Neuron (in vitro differentiated cells): ENCODE results near the gene EPHA10.

Experiments
- H2AFZ ChIP-seq: one replicate; pipeline ENCODE4 v1.6.1; 2013; ENCODE audit warnings: low read depth, mild to moderate bottlenecking, inconsistent platforms, low read length, moderate library complexity
- H3K27me3 ChIP-seq: one replicate; pipeline ENCODE4 v1.6.1; 2013; ENCODE audit warnings: low read length; ENCODE audit not compliant: insufficient read depth
- H3K36me3 ChIP-seq: one replicate; pipeline ENCODE4 v1.6.1; 2013; ENCODE audit warnings: low read length; ENCODE audit not compliant: insufficient read depth
- H3K4me1 ChIP-seq: one replicate; pipeline ENCODE4 v1.6.1; 2013; ENCODE audit warnings: low read length; ENCODE audit not compliant: insufficient read depth
- H3K4me3 ChIP-seq: 2 replicates; pipeline ENCODE4 v1.5.1; 2013; ENCODE audit warnings: mild to moderate bottlenecking, low read length, moderate library complexity
- H3K9me3 ChIP-seq: one replicate; pipeline ENCODE4 v1.6.1; 2013; ENCODE audit warnings: low read length

The EPHA10 gene

DNA sequence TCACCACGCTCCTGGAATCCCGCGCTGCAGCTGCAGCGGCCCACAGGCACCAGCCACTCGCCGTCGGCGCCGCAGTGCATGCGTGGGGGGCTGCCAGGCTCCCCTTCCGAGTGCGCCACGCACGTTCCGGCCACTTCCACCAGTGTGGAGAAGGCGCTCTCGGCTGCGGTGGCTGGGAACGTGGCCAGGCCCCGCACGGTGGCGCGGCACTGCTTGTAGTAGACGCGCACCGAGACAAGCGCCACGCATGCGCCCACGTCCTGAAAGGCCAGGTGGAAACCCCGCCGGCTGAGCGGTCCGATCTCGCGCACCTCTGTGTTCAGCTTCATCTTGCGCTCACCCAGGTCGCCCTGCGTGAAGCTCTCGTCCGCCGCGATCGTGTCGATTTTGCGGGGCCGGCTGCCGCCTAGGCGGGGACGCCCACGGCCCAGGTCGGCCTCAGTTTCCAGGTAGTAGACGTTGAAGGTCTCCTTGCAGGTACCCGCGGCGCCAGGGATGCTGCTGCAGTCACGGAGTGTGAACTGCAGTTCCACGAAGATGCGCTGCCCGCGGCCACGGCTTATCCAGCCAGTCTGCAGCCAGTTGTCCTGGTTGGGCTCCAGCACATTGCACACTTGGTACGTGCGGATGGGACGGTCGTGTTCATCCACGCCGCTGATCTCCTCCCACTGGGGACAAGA is 3.4 kb downstream of the EPHA10 start:
- Histone ChIP-seq H3K27me3 (peaks cover 81% of the 10 kb centered on the region), H3K36me3 (no peaks in the 10 kb centered on the region), H2AFZ (no peak overlapping the region), H3K4me3 (no peak overlapping the region), H3K9me3 (no peaks in the 10 kb centered on the region), H3K4me1 (peaks cover 14% of the 10 kb centered on the region)

DNA sequence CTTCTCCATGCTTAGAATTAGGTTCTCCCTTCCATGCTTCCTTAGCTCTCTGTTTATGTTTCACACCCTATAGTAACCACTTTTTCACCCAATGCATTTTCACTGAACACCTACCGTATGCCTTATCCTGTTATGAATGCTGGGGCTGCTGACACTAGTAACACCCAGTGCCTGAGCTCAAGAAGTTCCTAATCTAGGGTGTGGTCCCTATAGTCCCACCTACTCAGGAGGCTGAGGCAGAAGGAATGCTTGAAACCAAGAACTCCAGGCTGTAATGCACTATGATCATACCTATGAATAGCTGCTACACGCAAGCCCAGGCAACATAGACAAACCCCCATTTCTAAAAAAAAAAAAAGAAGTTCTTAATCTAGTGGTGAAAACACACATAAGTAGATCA is 5.5 kb downstream of the EPHA10 start:
- Histone ChIP-seq H2AFZ (no peak overlapping the region), H3K27me3 (peaks cover 80% of the 10 kb centered on the region), H3K36me3 (no peaks in the 10 kb centered on the region), H3K4me3 (no peak overlapping the region), H3K4me1 (no peaks in the 10 kb centered on the region), H3K9me3 (no peaks in the 10 kb centered on the region)

DNA sequence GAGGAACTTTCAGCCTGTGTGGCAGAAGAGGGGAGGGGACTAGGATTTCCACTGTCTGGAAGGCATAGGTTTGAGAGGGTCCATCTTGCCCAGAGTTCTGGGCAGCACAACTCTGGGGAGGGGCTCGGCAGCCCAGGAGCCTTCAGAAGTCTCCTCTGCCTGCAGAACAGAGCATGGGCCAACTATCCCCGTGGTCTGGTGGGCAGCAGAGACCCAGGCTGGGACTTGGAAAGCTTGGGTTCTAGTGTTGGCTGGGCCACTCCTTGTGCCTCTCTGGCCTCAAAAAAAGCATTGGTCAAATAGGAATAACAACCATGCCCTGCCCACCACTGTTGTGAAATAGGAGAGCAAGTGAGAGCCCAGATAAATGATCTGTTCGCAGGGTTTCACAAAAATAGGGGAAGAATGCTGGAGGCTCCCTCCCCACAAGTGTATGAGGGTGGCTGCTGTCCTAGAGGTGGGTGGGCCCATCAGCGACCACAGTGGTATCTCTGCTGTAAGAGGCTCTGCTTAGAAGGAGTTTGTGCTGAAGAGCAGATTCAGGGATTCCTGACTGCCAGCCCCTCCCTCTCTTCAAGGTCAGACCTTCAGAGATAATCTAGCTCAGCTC is 8.9 kb downstream of the EPHA10 start:
- Histone ChIP-seq H3K4me1 (no peaks in the 10 kb centered on the region), H3K4me3 (no peak overlapping the region), H2AFZ (no peak overlapping the region), H3K9me3 (no peaks in the 10 kb centered on the region), H3K36me3 (no peaks in the 10 kb centered on the region), H3K27me3 (peaks cover 75% of the 10 kb centered on the region)

DNA sequence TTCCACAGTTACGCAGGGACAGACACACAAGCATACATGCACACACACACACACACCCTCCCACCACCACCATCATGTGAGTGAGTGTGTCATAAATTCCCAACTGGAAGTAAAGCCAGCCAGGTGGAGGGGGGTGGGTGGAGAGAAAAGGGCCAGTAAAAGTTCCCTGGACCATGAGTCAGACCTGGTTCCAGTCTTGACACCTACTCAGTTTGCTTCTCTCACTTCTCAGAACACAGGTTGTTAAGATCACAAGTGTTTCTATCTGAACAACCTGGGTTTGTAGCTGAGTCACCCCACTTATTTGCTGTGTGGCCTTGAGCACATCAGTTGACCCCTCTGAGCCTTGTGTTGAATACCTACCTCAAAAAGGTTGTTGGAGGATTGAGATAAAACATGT is 9.6 kb downstream of the EPHA10 start:
- Histone ChIP-seq H3K4me1 (no peaks in the 10 kb centered on the region), H3K27me3 (peaks cover 76% of the 10 kb centered on the region), H3K9me3 (no peaks in the 10 kb centered on the region), H3K4me3 (no peak overlapping the region), H3K36me3 (no peaks in the 10 kb centered on the region), H2AFZ (no peak overlapping the region)

DNA sequence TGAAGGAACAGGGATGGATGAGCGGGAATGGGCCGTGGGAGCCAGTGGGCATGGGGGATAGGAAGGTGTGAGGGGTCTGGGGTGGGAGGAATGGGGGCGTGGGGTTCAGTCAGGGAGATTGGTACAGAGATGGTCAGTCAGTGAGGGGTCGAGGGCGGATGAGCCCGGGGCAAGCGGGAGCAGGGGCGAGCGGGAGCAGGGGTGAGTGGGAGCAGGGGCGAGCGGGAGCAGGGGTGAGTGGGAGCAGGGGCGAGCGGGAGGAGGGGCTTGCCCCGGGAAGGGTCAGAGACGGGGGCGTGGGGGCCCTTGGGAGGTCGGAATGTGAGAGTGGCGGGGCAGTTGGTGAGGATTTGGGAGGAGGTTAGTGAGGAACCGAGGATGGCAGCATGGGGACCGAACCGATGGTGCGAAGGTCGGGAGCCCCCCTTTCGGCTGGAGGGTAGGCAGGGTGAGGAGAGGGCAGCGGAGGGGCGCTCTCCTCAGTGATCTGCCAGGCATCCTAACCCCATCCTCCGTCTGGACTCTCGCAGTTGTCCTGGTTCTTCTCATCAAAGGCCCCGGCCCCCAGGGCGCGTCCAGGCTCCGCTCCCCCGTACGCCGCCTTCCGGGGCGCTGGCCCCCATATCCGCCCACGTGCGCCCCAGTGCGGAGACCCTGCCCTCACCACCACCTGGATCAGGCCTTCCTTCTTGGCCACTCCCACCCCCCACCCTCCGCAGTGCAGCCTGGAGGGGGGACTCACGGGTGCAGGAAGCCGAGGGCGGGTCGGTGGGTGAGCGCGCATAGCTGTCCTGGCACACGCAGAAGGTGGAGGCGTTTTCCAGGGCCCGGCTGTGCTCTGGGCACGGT is 11.2 kb downstream of the EPHA10 start:
- no peaks in the 10 kb centered on the region for H3K36me3 ChIP-seq
- no peaks in the 10 kb centered on the region for H3K4me1 ChIP-seq
- H3K27me3 ChIP-seq: peaks cover 72% of the 10 kb centered on the region
- no peak overlapping the region for H2AFZ ChIP-seq
- no peaks in the 10 kb centered on the region for H3K9me3 ChIP-seq
- peak overlapping the region; percentile 44 for H3K4me3 ChIP-seq

DNA sequence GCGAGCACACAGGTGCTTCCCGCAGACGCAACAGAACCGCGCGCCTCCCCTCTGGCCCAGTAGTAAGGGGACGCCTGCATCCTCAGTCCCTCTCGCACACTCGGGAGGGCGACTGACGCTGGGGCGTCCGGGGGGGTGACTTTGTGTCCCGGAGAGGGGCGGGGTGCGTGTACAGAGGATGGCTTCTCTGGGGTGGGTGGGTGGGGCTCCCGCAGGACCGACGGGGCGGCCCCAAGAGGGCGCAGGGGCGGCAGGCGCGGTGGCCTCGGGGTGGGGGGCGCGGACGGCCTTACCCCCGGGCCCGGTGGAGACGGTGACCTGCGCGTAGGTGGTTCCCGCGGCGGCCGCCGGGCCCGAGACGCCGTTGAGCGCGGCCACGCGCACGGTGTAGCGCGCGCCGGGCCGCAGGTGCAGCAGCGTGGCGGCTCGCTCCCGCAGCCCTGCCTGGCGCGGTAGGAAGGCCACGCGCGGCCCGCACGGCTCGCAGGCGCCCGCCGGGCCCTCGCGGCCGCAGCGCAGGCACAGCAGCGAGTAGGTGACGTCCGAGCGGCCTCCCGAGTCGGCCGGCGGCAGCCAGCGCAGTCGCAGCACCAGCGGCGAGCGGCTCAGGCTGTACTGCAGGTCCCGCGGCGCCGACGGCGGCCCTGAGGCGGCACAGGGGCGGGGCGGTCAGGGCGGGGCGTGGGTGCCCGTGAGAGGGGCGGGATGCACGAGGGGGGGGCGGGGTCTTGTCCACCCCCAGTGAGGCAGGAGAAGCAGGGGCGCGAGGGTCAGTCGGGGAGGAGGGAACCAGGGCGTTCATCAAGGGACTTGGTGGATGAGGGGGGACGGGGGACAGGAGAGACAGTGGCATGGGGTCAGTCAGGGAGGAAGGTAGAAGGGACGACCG is 12.1 kb downstream of the EPHA10 start:
- peak overlapping the region; percentile 44 for H3K4me3 ChIP-seq
- H3K36me3 ChIP-seq: no peaks in the 10 kb centered on the region
- H3K27me3 ChIP-seq: peaks cover 64% of the 10 kb centered on the region

DNA sequence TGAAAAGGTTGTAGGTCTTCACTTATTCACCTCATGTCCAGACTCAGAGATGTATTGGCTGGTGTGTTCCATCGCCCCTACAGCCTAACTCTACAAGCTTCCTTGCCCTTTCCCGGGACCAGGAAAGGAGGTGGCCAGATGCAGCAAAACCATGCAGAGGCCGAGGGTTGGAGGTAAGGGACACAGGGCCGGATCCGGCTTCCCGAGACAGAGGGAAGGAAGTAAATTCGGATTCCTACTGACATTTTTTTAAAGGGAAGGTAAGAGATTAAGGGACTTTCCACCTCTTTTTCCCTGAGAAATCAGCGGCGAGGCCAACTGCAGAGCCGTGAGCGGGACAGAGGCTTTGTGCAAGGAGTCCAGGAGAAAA is 12.7 kb downstream of the EPHA10 start:
- peaks cover 57% of the 10 kb centered on the region for H3K27me3 ChIP-seq
- no peaks in the 10 kb centered on the region for H3K36me3 ChIP-seq
- H3K4me3 ChIP-seq: no peak overlapping the region
- no peaks in the 10 kb centered on the region for H3K9me3 ChIP-seq
- H2AFZ ChIP-seq: no peak overlapping the region
- no peaks in the 10 kb centered on the region for H3K4me1 ChIP-seq

More for the DNA sequence above, 12.1 kb downstream of the EPHA10 start:
- Histone ChIP-seq H3K9me3 (no peaks in the 10 kb centered on the region), H3K4me1 (no peaks in the 10 kb centered on the region), H2AFZ (no peak overlapping the region)

DNA sequence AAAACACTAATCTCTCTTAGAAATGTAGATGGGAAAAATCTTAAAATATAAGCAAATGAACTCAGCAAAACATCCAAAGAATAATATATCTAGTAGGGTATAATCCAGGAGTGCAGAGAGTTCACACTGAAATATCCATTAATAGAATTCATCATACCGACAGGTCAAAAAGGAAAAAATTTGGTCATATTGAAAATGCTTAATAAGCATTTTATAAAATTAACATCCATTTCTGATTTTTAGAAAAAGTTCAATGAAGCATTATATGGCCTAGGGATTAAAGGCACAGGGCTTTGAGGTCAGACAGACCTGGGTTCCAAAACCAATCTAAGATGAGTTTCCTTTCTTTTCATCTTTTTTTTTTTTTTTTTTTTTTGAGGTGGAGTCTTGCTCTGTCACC is 16.4 kb downstream of the EPHA10 start:
- H3K4me3 ChIP-seq: no peak overlapping the region
- peaks cover 28% of the 10 kb centered on the region for H3K27me3 ChIP-seq
- no peaks in the 10 kb centered on the region for H3K36me3 ChIP-seq
- no peak overlapping the region for H2AFZ ChIP-seq
- H3K4me1 ChIP-seq: no peaks in the 10 kb centered on the region
- H3K9me3 ChIP-seq: no peaks in the 10 kb centered on the region

DNA sequence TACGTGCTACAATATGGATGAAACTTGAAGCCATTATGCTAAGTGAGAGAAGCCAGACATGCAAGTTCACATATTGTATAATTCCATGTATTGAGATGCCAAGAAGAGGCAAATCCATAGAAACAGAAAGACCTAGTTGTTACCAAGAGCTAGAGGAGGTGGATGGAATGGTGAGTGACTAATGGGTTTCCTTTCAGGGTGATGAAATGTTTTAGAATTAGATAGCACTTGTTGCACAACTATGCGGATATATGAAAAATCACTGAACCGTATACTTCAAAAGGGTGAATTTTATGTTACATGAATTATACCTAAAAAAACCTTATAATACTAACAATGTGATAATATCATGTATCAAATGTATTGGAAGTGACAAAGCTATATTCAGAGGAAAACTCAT is 18.1 kb downstream of the EPHA10 start:
- peaks cover under 1% of the 10 kb centered on the region for H3K4me1 ChIP-seq

DNA sequence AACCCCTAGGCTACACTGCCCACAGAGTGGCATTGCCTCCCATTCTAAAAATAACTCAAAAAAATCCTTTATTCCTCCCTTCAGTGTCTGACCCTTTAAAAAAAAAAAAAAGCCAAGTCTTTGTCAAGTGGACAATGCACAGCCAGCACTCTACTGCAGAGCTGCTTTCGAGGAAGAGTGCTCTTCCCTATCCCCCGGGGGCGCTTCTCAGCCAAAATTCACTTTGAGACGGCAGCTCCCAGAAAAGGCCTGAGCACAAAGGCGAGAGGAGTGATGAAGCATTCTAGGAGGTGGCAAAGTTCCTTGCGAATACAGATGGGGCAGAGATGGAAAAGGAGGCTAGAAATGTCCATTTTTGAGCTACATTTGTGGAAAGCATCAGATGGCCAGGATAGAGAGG is 23.3 kb downstream of the EPHA10 start:
- no peaks in the 10 kb centered on the region for H3K9me3 ChIP-seq
- peaks cover 4% of the 10 kb centered on the region for H3K4me1 ChIP-seq
- no peak overlapping the region for H3K4me3 ChIP-seq
- no peak overlapping the region for H2AFZ ChIP-seq
- H3K36me3 ChIP-seq: no peaks in the 10 kb centered on the region
- peaks cover 3% of the 10 kb centered on the region for H3K27me3 ChIP-seq

More for the DNA sequence above, 18.1 kb downstream of the EPHA10 start:
- Histone ChIP-seq H3K36me3 (no peaks in the 10 kb centered on the region), H3K9me3 (no peaks in the 10 kb centered on the region), H2AFZ (no peak overlapping the region), H3K4me3 (no peak overlapping the region), H3K27me3 (peaks cover 13% of the 10 kb centered on the region)

DNA sequence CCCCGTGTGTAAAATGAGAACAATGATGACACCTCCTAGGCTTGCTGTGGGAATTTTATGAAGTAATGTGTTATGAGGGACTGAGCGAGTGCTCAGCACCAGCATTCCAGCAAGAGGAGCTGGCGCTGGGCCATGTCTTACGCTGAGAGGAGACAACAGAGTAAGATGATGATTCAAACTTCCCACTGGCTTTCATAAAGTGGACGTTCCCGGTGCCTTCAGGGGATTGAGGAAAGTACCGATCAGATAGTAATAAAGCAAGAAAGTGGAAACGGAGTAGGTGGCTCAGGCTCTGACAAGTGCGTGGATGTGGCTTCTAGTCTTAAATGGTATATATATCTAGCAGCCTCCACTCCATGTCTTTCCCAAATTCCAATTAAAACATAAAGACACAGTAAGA is 23.8 kb downstream of the EPHA10 start:
- Histone ChIP-seq H3K4me3 (no peak overlapping the region), H3K9me3 (no peaks in the 10 kb centered on the region), H3K4me1 (peaks cover 4% of the 10 kb centered on the region), H3K36me3 (no peaks in the 10 kb centered on the region), H3K27me3 (peaks cover 3% of the 10 kb centered on the region), H2AFZ (no peak overlapping the region)

DNA sequence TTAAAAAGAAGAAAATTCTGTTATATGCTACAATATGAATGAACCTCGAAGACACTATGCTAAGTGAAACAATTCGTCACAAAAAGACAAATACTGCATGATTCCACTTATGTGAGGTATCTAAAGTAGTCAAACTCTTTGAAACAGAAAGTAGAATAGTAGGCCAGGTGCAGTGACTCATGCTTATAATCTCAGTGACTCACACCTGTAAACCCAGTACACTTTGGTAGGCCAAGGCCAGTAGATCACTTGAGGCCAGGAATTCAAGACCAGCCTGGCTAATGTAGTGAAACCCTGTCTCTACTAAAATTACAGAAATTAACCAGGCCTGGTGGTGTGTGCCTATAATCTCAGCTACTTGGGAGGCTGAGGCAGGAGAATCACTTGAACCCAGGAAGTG is 25.7 kb downstream of the EPHA10 start:
- peaks cover 12% of the 10 kb centered on the region for H3K27me3 ChIP-seq
- H3K4me1 ChIP-seq: peaks cover 4% of the 10 kb centered on the region
- H3K9me3 ChIP-seq: no peaks in the 10 kb centered on the region
- no peaks in the 10 kb centered on the region for H3K36me3 ChIP-seq
- H3K4me3 ChIP-seq: no peak overlapping the region
- H2AFZ ChIP-seq: no peak overlapping the region
